ENCODE data around the gene TACC2. TPM values are rescaled to one million over a fixed set of nuclear protein-coding genes. Genes with fewer than 3 reads are reported as not detected.
"Not testable (repeated sequence)": the region's sequence is repeated elsewhere in the genome, so short reads cannot be mapped to it uniquely, and the experiment has no call there.

Gene TACC2
- total RNA-seq, 2 experiments from 2014 or later = not detected

GRCh38 chr10:122057841-122058413 is 69.0 kb downstream of the TACC2 start:
- H3K36me3 ChIP-seq (ENCODE audit: insufficient read depth, low read length) = no peaks in the 10 kb centered on the region
- peaks cover 6% of the 10 kb centered on the region for H3K27me3 Mint-ChIP-seq
- DNase-seq = no peak
- H3K9me3 ChIP-seq (ENCODE audit: control insufficient read depth in 1 of 2, insufficient read depth in 1 of 2, low read length in 2 of 2) = peaks cover 0 to 3% of the 10 kb centered on the region in 2 experiments
- intact Hi-C loops (cut with DNase I, micrococcal nuclease) = no loop called here
- no peaks in the 10 kb centered on the region for H3K36me3 Mint-ChIP-seq (ENCODE audit: low read depth)
- ChIA-PET CTCF (no interaction called here), POLR2A (no interaction called here)
- H3K27me3 ChIP-seq (ENCODE audit: control insufficient read depth in 1 of 2, insufficient read depth in 2 of 2, low read length in 2 of 2) = peaks cover 0 to 2% of the 10 kb centered on the region in 2 experiments
- H3K4me1 Mint-ChIP-seq (ENCODE audit: low read depth) = no peaks in the 10 kb centered on the region
- no peaks in the 10 kb centered on the region for H3K4me1 ChIP-seq (ENCODE audit: insufficient read depth, low read length)
- H3K4me3 Mint-ChIP-seq = no peak overlapping the region
- ATAC-seq (ENCODE audit: poor library complexity) = no peak
- no peak overlapping the region for H3K4me3 ChIP-seq (ENCODE audit: low read length)
- TF ChIP-seq, protein P1, sequence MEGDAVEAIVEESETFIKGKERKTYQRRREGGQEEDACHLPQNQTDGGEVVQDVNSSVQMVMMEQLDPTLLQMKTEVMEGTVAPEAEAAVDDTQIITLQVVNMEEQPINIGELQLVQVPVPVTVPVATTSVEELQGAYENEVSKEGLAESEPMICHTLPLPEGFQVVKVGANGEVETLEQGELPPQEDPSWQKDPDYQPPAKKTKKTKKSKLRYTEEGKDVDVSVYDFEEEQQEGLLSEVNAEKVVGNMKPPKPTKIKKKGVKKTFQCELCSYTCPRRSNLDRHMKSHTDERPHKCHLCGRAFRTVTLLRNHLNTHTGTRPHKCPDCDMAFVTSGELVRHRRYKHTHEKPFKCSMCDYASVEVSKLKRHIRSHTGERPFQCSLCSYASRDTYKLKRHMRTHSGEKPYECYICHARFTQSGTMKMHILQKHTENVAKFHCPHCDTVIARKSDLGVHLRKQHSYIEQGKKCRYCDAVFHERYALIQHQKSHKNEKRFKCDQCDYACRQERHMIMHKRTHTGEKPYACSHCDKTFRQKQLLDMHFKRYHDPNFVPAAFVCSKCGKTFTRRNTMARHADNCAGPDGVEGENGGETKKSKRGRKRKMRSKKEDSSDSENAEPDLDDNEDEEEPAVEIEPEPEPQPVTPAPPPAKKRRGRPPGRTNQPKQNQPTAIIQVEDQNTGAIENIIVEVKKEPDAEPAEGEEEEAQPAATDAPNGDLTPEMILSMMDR (IDR thresholded peaks at IDR 0.05) = no peak
- no peaks in the 10 kb centered on the region for H3K9me3 Mint-ChIP-seq
- H3K27ac Mint-ChIP-seq = no peak overlapping the region
- no peak overlapping the region for H3K27ac ChIP-seq (ENCODE audit: low read depth in 1 of 2, low read length in 2 of 2)

GRCh38 chr10:122060250-122060649 is 71.3 kb downstream of the TACC2 start:
- ChIA-PET POLR2A (no interaction called here), CTCF (no interaction called here)
- Mint-ChIP-seq H3K4me1 (ENCODE audit: low read depth) (no peaks in the 10 kb centered on the region), H3K9me3 (no peaks in the 10 kb centered on the region), H3K27me3 (peaks cover 3% of the 10 kb centered on the region), H3K4me3 (no peak overlapping the region), H3K36me3 (ENCODE audit: low read depth) (no peaks in the 10 kb centered on the region), H3K27ac (no peak overlapping the region)
- Histone ChIP-seq H3K36me3 (ENCODE audit: insufficient read depth, low read length) (no peaks in the 10 kb centered on the region), H3K27ac (ENCODE audit: low read depth in 1 of 2, low read length in 2 of 2) (no peak overlapping the region), H3K9me3 (ENCODE audit: control insufficient read depth in 1 of 2, insufficient read depth in 1 of 2, low read length in 2 of 2) (peaks cover 0 to 3% of the 10 kb centered on the region in 2 experiments), H3K27me3 (ENCODE audit: control insufficient read depth in 1 of 2, insufficient read depth in 2 of 2, low read length in 2 of 2) (peaks cover 0 to 2% of the 10 kb centered on the region in 2 experiments), H3K4me3 (ENCODE audit: low read length) (no peak overlapping the region), H3K4me1 (ENCODE audit: insufficient read depth, low read length) (no peaks in the 10 kb centered on the region)
- TF ChIP-seq, protein P1 (IDR thresholded peaks at IDR 0.05) = no peak
- intact Hi-C loops (cut with DNase I, micrococcal nuclease) = no loop called here
- no peak for ATAC-seq (ENCODE audit: poor library complexity)
- no peak for DNase-seq

DNA sequence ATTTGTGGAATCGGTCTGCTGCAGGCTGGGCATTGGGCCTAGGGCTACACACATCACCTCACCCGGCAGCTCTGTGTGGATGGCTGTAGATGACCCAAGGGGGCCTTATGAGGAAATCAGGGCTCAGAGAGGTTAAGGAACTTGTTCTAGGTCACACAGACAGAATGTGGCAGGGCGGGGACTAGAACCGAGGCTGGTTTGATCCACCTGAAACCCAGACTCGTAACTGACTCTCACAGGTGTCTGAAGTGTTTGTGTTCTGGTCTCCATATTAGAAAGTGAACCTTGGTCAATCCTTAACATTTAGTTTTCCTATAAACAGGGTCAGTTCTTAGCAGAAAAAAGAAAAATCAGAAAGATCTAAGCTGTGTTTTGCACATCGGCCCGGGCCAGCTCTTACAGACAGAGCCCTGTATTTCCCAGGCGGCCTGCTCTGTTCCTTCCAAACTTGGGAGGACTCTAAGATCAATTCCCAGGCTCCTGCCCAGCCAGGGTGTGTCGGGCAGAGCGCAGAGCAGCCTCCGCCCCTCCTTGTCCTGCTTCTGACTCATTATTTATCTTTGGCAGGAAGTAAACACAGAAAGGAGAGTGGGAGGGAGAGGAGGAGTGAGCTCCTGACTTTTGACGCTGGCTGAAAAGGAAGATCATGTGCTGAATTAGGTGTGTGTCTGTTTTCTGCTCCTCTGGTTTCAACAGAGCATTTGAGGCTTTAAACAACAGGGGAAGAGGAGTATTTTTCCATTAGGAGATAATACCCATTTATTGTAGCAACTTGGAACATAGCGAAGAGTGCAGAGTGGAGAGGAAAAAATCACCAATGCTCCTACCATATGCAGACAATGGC is 74.1 kb downstream of the TACC2 start:
- Histone ChIP-seq H3K27ac (ENCODE audit: low read depth in 1 of 2, low read length in 2 of 2) (no peak overlapping the region), H3K36me3 (ENCODE audit: insufficient read depth, low read length) (no peaks in the 10 kb centered on the region), H3K4me1 (ENCODE audit: insufficient read depth, low read length) (no peaks in the 10 kb centered on the region), H3K4me3 (ENCODE audit: low read length) (no peak overlapping the region), H3K27me3 (ENCODE audit: control insufficient read depth in 1 of 2, insufficient read depth in 2 of 2, low read length in 2 of 2) (peaks cover 0 to 2% of the 10 kb centered on the region in 2 experiments), H3K9me3 (ENCODE audit: control insufficient read depth in 1 of 2, insufficient read depth in 1 of 2, low read length in 2 of 2) (peaks cover 0 to 8% of the 10 kb centered on the region in 2 experiments)
- Mint-ChIP-seq H3K4me3 (no peak overlapping the region), H3K27ac (no peak overlapping the region), H3K27me3 (peaks cover 9% of the 10 kb centered on the region), H3K4me1 (ENCODE audit: low read depth) (no peaks in the 10 kb centered on the region), H3K9me3 (peaks cover 5% of the 10 kb centered on the region), H3K36me3 (ENCODE audit: low read depth) (no peaks in the 10 kb centered on the region)
- DNase-seq (no peak), ATAC-seq (ENCODE audit: poor library complexity) (no peak)
- CTCF ChIA-PET = no interaction called here
- intact Hi-C loops (cut with DNase I, micrococcal nuclease) = no loop called here
- POLR2A ChIA-PET = no interaction called here
- TF ChIP-seq, protein P1 (IDR thresholded peaks at IDR 0.05) = no peak

DNA sequence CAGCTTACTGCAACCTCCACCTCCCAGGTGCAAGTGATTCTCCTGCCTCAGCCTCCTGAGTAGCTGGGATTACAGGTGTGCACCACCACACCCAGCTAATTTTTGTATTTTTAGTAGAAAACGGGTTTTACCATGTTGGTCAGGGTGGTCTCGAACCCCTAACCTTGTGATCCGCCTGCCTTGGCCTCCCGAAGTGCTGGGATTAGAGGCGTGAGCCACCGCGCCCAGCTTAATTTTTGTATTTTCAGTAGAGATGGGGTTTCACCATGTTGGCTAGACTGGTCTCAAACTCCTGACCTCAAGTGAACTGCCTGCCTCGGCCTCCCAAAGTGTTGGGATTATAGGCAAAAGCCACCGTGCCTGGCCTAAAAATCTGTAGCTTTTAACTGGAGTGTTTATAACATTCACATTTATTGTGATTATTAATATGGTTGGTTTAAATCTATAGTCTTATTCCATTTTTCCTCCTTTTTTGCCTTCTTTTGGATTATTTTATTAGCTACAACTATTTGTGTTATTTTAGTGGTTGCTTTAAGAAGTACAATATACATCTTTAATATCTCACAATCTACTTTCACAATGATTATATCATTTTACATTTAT is 77.5 kb downstream of the TACC2 start:
- H3K4me1 ChIP-seq (ENCODE audit: insufficient read depth, low read length); H3K4me3 ChIP-seq (ENCODE audit: low read length); CTCF ChIA-PET; H3K4me3 Mint-ChIP-seq; H3K27ac ChIP-seq (ENCODE audit: low read depth in 1 of 2, low read length in 2 of 2); intact Hi-C loops (cut with DNase I, micrococcal nuclease); DNase-seq; H3K9me3 Mint-ChIP-seq; H3K4me1 Mint-ChIP-seq (ENCODE audit: low read depth); ATAC-seq (ENCODE audit: poor library complexity); H3K9me3 ChIP-seq (ENCODE audit: control insufficient read depth in 1 of 2, insufficient read depth in 1 of 2, low read length in 2 of 2); H3K36me3 Mint-ChIP-seq (ENCODE audit: low read depth); H3K27me3 ChIP-seq (ENCODE audit: control insufficient read depth in 1 of 2, insufficient read depth in 2 of 2, low read length in 2 of 2); H3K27ac Mint-ChIP-seq; H3K36me3 ChIP-seq (ENCODE audit: insufficient read depth, low read length); POLR2A ChIA-PET: not testable (repeated sequence)
- H3K27me3 Mint-ChIP-seq = peaks cover 11% of the 10 kb centered on the region
